ENCODE measurements around the gene PER2.

PER2 gene

GRCh38 chr2:238226698-238227586 is 61.5 kb downstream of the PER2 start:
- no peak for TF ChIP-seq FOXP2 (optimal IDR thresholded peaks at IDR 0.05; ENCODE audit: borderline replicate concordance, extremely low read depth, extremely low read length, insufficient read depth)
- no peak for TF ChIP-seq SIN3A (IDR thresholded peaks at IDR 0.05; ENCODE audit: borderline replicate concordance, insufficient read depth, low read length)
- no peak for TF ChIP-seq TAF1 (IDR thresholded peaks at IDR 0.05; ENCODE audit: borderline replicate concordance, insufficient read depth, low read length)
- no peak for TF ChIP-seq REST (IDR thresholded peaks at IDR 0.05; ENCODE audit: insufficient read depth in 1 of 2, low read depth in 2 of 2, low read length in 2 of 2)
- TF ChIP-seq POLR2AphosphoS5 (IDR thresholded peaks at IDR 0.05; ENCODE audit: low read depth, low read length), result no peak

- TF ChIP-seq POLR2AphosphoS5 (IDR thresholded peaks at IDR 0.05; ENCODE audit: low read depth, low read length) (no peak), SIN3A (IDR thresholded peaks at IDR 0.05; ENCODE audit: borderline replicate concordance, insufficient read depth, low read length) (no peak)
Measured at GRCh38 chr2:238225911-238226697, 62.3 kb downstream of the PER2 start.

- TF ChIP-seq REST (IDR thresholded peaks at IDR 0.05; ENCODE audit: insufficient read depth in 1 of 2, low read depth in 2 of 2, low read length in 2 of 2) (no peak), FOXP2 (optimal IDR thresholded peaks at IDR 0.05; ENCODE audit: borderline replicate concordance, extremely low read depth, extremely low read length, insufficient read depth) (no peak), POLR2AphosphoS5 (IDR thresholded peaks at IDR 0.05; ENCODE audit: low read depth, low read length) (no peak), SIN3A (IDR thresholded peaks at IDR 0.05; ENCODE audit: borderline replicate concordance, insufficient read depth, low read length) (no peak), TAF1 (IDR thresholded peaks at IDR 0.05; ENCODE audit: borderline replicate concordance, insufficient read depth, low read length) (no peak)
Measured at GRCh38 chr2:238225121-238225520, 63.3 kb downstream of the PER2 start.

- TF ChIP-seq SIN3A (IDR thresholded peaks at IDR 0.05; ENCODE audit: borderline replicate concordance, insufficient read depth, low read length), result no peak
- TF ChIP-seq POLR2AphosphoS5 (IDR thresholded peaks at IDR 0.05; ENCODE audit: low read depth, low read length), result no peak
- no peak for TF ChIP-seq FOXP2 (optimal IDR thresholded peaks at IDR 0.05; ENCODE audit: borderline replicate concordance, extremely low read depth, extremely low read length, insufficient read depth)
- TF ChIP-seq REST (IDR thresholded peaks at IDR 0.05; ENCODE audit: insufficient read depth in 1 of 2, low read depth in 2 of 2, low read length in 2 of 2), result no peak
- no peak for TF ChIP-seq TAF1 (IDR thresholded peaks at IDR 0.05; ENCODE audit: borderline replicate concordance, insufficient read depth, low read length)
Measured at GRCh38 chr2:238224356-238225035, 63.9 kb downstream of the PER2 start.

- no peak for TF ChIP-seq TAF1 (IDR thresholded peaks at IDR 0.05; ENCODE audit: borderline replicate concordance, insufficient read depth, low read length)
- TF ChIP-seq FOXP2 (optimal IDR thresholded peaks at IDR 0.05; ENCODE audit: borderline replicate concordance, extremely low read depth, extremely low read length, insufficient read depth), result no peak
- no peak for TF ChIP-seq REST (IDR thresholded peaks at IDR 0.05; ENCODE audit: insufficient read depth in 1 of 2, low read depth in 2 of 2, low read length in 2 of 2)
- TF ChIP-seq SIN3A (IDR thresholded peaks at IDR 0.05; ENCODE audit: borderline replicate concordance, insufficient read depth, low read length), result no peak
- no peak for TF ChIP-seq POLR2AphosphoS5 (IDR thresholded peaks at IDR 0.05; ENCODE audit: low read depth, low read length)
Measured at GRCh38 chr2:238220892-238221521, 67.4 kb downstream of the PER2 start.
